Chondrocyte (in vitro differentiated cells): Measurements from ENCODE around the gene MAP1S. TPM values are rescaled to one million over a fixed set of nuclear protein-coding genes. Genes with fewer than 3 reads are reported as not detected.
"Not testable (repeated sequence)": the region's sequence is repeated elsewhere in the genome, so short reads cannot be mapped to it uniquely, and the experiment has no call there.

Experiments used
- DNase-seq: peaks from one replicate; pipeline ENCODE4 v3.0.0; 2021; ENCODE audit warnings: mixed read lengths, low spot score
- H3K27ac Mint-ChIP-seq: one replicate; pipeline ENCODE4 v1.8.0; 2021; ENCODE audit warnings: mild to moderate bottlenecking, moderate library complexity, mixed read lengths; ENCODE audit not compliant: unreplicated experiment
- H3K27me3 Mint-ChIP-seq: 2 replicates; pipeline ENCODE4 v1.8.0; 2021; ENCODE audit warnings: low read depth, mixed read lengths
- H3K36me3 Mint-ChIP-seq: 2 replicates; pipeline ENCODE4 v1.8.0; 2021; ENCODE audit warnings: low read depth, mixed read lengths
- H3K4me1 Mint-ChIP-seq: 2 replicates; pipeline ENCODE4 v1.8.0; 2021; ENCODE audit warnings: low read depth, mild to moderate bottlenecking, mixed read lengths
- H3K4me3 Mint-ChIP-seq: one replicate; pipeline ENCODE4 v1.8.0; 2021; ENCODE audit warnings: mild to moderate bottlenecking, moderate library complexity, mixed read lengths; ENCODE audit not compliant: unreplicated experiment
- H3K9me3 Mint-ChIP-seq: 2 replicates; pipeline ENCODE4 v1.8.0; 2021; ENCODE audit warnings: low read depth, mixed read lengths
- total RNA-seq: library from RNA; stranded (reverse); gene quantifications from 3 replicates; pipeline ENCODE4 v1.2.1, GENCODE V29; 2021
- TF ChIP-seq, protein P1 (sequence below): fragments of 200-600 bp; sonication (generic); IDR thresholded peaks from 2 replicates; pipeline ENCODE4 v1.5.0; 2021; ENCODE audit warnings: antibody characterized with exemption, mild to moderate bottlenecking, moderate library complexity

The MAP1S gene
- total RNA-seq, 1 donor from 2014 or later, result 64.4 TPM

GRCh38 chr19:17767559-17767958 is 48.3 kb downstream of the MAP1S start:
- no peak overlapping the region for H3K4me3 Mint-ChIP-seq
- no peak for DNase-seq
- H3K4me1 Mint-ChIP-seq, result peaks cover 12% of the 10 kb centered on the region
- TF ChIP-seq, protein P1, sequence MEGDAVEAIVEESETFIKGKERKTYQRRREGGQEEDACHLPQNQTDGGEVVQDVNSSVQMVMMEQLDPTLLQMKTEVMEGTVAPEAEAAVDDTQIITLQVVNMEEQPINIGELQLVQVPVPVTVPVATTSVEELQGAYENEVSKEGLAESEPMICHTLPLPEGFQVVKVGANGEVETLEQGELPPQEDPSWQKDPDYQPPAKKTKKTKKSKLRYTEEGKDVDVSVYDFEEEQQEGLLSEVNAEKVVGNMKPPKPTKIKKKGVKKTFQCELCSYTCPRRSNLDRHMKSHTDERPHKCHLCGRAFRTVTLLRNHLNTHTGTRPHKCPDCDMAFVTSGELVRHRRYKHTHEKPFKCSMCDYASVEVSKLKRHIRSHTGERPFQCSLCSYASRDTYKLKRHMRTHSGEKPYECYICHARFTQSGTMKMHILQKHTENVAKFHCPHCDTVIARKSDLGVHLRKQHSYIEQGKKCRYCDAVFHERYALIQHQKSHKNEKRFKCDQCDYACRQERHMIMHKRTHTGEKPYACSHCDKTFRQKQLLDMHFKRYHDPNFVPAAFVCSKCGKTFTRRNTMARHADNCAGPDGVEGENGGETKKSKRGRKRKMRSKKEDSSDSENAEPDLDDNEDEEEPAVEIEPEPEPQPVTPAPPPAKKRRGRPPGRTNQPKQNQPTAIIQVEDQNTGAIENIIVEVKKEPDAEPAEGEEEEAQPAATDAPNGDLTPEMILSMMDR, result no peak
- no peak overlapping the region for H3K27ac Mint-ChIP-seq
- no peaks in the 10 kb centered on the region for H3K27me3 Mint-ChIP-seq
- H3K36me3 Mint-ChIP-seq, result no peaks in the 10 kb centered on the region
- H3K9me3 Mint-ChIP-seq, result no peaks in the 10 kb centered on the region

GRCh38 chr19:17770613-17771012 is 51.3 kb downstream of the MAP1S start:
- Mint-ChIP-seq H3K27ac (no peak overlapping the region), H3K27me3 (peaks cover 2% of the 10 kb centered on the region), H3K9me3 (no peaks in the 10 kb centered on the region), H3K4me3 (no peak overlapping the region), H3K4me1 (peaks cover 7% of the 10 kb centered on the region), H3K36me3 (no peaks in the 10 kb centered on the region)
- DNase-seq, result no peak
- TF ChIP-seq, protein P1, result no peak

GRCh38 chr19:17772172-17772571 is 52.9 kb downstream of the MAP1S start:
- no peaks in the 10 kb centered on the region for H3K4me1 Mint-ChIP-seq
- H3K4me3 Mint-ChIP-seq, result no peak overlapping the region
- H3K9me3 Mint-ChIP-seq, result no peaks in the 10 kb centered on the region
- no peaks in the 10 kb centered on the region for H3K36me3 Mint-ChIP-seq
- TF ChIP-seq, protein P1, result no peak
- peaks cover 5% of the 10 kb centered on the region for H3K27me3 Mint-ChIP-seq
- no peak overlapping the region for H3K27ac Mint-ChIP-seq
- no peak for DNase-seq

DNA sequence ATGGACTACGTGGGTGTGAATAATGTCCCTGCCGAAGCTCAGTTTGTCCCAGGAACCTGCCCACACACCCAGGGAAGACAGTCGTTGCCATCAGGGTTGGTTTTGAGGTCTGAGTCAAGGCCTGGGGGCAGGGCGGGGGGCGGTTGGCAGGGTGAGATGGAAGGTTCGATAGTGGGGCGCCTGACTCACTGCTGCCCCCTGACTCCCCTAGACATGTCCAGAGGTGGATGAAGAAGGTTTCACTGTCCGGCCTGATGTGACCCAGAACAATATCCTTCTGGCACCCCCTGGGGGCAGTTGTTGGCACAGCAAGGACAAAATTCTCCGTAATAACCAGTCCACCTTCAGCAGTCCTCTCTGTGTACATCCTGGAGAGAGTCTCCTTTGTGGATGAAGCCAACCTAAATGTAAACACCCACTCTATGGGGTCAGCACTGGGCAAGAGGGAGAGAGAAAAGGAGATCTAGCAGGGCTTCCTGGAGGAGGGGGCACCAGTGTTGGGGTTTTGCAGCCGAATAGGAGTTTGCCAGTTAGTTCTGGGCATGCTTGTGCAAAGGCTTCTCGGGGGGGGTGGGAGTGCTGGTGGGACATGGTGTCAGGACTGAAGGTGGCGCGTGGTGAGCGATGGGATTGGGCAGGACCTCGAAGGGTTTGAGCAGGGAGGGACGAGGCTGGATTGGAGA is 56.1 kb downstream of the MAP1S start:
- no peak overlapping the region for H3K4me3 Mint-ChIP-seq
- H3K36me3 Mint-ChIP-seq, result no peaks in the 10 kb centered on the region
- peaks cover 21% of the 10 kb centered on the region for H3K27me3 Mint-ChIP-seq
- peaks cover 7% of the 10 kb centered on the region for H3K4me1 Mint-ChIP-seq
- no peak for DNase-seq
- no peak overlapping the region for H3K27ac Mint-ChIP-seq
- no peaks in the 10 kb centered on the region for H3K9me3 Mint-ChIP-seq
- TF ChIP-seq, protein P1, result peak; percentile 81

- Mint-ChIP-seq H3K4me3 (no peak overlapping the region), H3K27ac (no peak overlapping the region), H3K36me3 (no peaks in the 10 kb centered on the region), H3K4me1 (peaks cover 7% of the 10 kb centered on the region), H3K27me3 (peaks cover 21% of the 10 kb centered on the region), H3K9me3 (no peaks in the 10 kb centered on the region)
- DNase-seq, result no peak
- TF ChIP-seq, protein P1, result no peak
Measured at GRCh38 chr19:17775991-17776803, 56.9 kb downstream of the MAP1S start.

GRCh38 chr19:17777840-17778239 is 58.6 kb downstream of the MAP1S start:
- not testable (repeated sequence) for H3K36me3 Mint-ChIP-seq, H3K27ac Mint-ChIP-seq, H3K4me1 Mint-ChIP-seq, DNase-seq, H3K4me3 Mint-ChIP-seq, H3K9me3 Mint-ChIP-seq
- H3K27me3 Mint-ChIP-seq, result peaks cover 21% of the 10 kb centered on the region
